ENCODE data around the gene PRAMEF13.
"Not testable (repeated sequence)": the region's sequence is repeated elsewhere in the genome, so short reads cannot be mapped to it uniquely, and the experiment has no call there.

PRAMEF13 gene

GRCh38 chr1:13201309-13201708 lies at the start of gene PRAMEF13:
Gene PRAMEF13, minus strand, starts transcription at chr1:13201409. Its CDS starts 1,820 bp downstream, at chr1:13199589.
- DNase-seq, result not testable (repeated sequence)

- DNase-seq, result not testable (repeated sequence)
These were observed 45.9 kb upstream of the PRAMEF13 start for GRCh38 chr1:13247122-13247521.

DNA sequence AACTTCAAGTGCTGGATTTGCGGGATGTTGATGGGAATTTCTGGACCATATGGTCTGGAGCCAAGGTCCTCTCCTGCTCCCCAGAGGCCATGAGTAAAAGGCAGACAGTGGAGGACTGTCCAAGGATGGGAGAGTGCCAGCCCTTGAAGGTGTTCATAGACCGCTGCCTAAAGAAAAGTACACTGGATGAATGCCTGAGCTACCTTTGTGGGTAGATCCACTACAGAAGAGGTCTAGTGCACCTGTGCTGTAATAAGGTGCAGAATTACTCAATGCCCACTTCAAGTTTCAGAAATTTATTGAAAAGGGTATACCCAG lies 45.3 kb upstream of the PRAMEF13 start:
- not testable (repeated sequence) for DNase-seq

DNA sequence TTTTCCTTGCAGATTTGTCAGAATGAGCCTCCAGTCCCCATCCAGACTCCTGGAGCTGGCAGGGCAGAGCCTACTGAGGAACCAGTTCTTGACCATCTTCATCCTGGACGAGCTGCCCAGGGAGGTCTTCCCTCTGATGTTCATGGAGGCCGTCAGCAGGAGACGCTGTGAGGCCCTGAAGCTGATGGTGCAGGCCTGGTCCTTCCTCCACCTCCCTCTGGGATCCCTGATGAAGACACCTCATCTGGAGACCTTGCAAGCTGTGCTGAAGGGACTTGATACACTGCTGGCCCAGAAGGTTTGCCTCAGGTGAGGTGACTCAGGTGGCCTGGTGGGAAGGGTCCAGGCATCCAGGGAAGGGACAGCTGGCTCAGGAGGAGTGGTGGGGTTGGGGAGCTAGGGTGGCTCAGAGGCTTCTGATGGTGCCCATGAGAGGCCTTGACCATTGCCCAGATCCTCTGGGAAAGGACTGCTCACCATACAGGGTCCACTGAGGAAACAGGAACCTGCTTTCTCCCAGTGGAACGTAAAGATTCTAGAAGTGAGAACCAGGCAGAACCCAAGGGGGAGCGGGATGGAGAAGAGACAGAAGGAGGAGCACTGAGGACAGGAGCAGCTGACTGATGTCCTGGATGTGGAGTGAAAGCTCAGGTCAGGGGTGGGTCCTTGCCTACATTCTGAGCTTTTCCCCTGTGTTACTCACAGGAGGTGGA lies 44.8 kb upstream of the PRAMEF13 start:
- DNase-seq, result not testable (repeated sequence)

GRCh38 chr1:13243536-13244263 lies 42.5 kb upstream of the PRAMEF13 start:
- not testable (repeated sequence) for DNase-seq

DNA sequence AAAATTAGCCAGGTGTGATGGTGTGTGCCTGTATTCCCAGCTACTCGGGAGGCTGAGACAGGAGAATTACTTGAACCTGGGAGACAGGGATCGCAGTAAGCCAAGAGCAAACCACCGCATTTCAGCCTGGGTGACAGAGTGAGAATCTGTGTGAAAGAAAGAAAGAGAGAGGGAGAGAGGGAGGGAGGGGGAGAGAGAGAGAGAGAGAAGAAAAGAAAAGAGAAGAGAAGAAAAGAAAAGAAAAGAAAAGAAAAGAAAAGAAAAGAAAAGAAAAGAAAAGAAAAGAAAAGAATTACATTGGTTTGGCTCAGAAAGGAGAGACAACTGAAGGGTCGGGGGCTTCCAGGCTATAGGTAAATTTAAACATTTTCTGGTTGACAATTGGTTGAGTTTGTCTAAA lies 38.4 kb upstream of the PRAMEF13 start:
- DNase-seq, result not testable (repeated sequence)

DNA sequence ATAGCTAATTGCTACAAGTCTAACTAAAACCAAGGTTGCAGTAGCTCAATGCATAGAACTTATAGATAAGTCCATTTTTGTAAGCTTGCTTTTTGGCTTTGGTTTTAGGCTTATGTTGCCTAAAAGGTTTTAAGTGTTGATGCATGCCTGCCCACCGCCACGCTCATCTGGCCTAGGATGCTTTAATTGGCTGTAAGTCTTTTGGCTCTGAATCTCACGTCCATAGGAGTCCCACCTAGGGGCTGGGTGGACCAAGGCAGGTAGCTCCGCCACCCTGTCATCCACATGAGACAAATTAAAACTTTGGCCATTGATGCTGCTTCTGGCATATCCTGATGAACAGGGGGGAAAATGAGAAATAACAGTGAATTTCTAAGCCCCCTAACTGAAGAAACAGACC lies 36.4 kb upstream of the PRAMEF13 start:
- not testable (repeated sequence) for DNase-seq

DNA sequence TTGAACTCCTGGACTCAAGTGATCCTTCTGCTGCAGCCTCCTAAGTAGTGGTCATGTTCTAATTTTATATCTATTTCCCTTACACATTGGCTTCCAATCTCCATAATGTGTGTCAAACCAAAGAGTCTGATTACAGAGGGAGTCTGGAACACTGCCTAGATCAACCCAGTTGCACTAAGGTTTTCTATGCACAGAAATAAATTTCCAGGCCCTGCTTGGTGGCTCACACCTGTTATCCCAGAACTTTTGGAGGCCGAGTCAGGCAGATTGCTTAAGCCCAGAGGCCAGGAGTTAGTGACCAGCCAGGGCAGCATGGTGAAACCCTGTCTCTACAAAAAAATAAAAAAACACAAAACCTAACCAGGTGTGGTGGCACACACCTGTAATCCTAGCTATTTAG lies 32.8 kb upstream of the PRAMEF13 start:
- not testable (repeated sequence) for DNase-seq

DNA sequence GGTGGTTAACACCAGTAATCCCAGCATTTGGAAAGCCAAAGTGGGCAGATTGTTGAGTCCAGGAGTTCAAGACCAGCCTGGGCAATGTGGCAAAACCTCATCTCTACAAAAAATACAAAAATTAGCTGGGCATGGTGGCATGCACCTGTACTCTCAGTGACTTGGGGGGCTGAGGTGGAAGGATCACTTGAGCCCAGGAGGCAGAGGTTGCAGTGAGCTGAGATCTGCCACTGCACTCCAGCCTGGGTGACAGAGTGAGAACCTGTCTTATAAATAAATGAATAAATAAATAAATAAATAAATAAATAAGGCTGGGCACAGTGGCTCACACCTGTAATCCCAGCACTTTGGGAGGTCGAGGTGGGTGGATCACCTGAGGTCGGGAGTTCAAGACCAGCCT lies 30.8 kb upstream of the PRAMEF13 start:
- DNase-seq, result not testable (repeated sequence)

GRCh38 chr1:13231061-13231750 lies 30.0 kb upstream of the PRAMEF13 start:
- not testable (repeated sequence) for DNase-seq

DNA sequence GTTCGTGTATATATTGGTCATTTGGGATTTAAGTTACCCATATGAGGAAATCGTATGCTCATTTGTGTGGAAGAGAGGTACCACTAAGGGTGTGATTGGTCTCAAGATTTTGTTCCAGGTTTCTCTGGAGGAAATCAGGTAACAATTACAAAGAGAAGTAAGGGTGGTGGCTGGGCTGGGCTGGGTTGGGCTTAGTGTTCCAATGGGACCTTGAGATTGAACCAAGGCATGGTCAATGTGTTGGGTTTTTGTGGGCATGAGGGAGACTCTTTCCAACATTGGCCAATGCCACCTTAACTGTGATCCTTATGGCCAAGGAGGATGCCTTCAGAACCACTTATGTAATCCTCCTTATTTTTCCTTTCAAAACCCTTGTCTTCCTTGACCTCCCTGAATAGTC lies 29.4 kb upstream of the PRAMEF13 start:
- DNase-seq, result not testable (repeated sequence)

GRCh38 chr1:13230096-13230495 lies 28.9 kb upstream of the PRAMEF13 start:
- DNase-seq, result not testable (repeated sequence)

- DNase-seq, result no peak
These were observed 27.2 kb upstream of the PRAMEF13 start for GRCh38 chr1:13228343-13228781.

DNA sequence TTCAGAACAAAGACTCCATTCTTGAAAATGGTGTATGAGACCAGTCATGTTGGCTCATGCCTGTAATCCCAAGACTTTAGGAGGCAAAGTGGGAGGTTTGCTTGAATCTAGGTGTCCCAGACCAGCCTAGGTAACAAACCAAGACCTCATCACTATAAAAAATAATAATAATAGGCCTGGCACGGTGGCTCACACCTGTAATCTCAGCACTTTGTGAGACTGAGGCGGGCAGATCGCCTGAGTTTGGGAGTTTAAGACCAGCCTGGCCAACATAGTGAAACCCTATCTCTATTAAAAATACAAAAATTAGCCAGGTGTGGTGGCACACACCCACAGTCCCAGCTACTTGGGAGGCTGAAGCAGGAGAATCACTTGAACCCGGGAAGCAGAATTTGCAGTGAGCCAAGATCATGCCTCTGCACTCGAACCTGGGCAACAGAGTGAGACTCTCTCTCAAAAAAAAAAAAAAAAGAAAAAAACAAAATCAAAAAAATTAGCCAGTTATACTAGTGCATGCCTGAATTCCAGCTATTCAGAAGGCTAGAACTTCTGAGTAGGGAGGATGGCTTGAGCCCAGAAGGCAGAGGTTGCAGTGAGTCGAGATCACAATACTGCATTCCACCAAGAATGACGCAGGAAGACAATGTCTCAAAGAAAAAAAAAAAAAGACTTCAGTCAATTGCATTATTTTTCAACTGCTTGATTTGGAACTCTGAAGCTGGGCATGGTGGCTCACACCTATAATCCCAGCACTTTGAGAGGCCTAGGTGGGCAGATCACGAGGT lies 26.3 kb upstream of the PRAMEF13 start:
- not testable (repeated sequence) for DNase-seq

- DNase-seq, result not testable (repeated sequence)
These were observed 24.5 kb upstream of the PRAMEF13 start, which contains the start of gene PRAMEF18 for GRCh38 chr1:13225675-13226204. Gene PRAMEF18, minus strand, starts transcription at chr1:13226154. Its CDS starts 48 bp downstream, at chr1:13226106.

GRCh38 chr1:13224480-13225060 lies 23.4 kb upstream of the PRAMEF13 start:
- no peak for DNase-seq

DNA sequence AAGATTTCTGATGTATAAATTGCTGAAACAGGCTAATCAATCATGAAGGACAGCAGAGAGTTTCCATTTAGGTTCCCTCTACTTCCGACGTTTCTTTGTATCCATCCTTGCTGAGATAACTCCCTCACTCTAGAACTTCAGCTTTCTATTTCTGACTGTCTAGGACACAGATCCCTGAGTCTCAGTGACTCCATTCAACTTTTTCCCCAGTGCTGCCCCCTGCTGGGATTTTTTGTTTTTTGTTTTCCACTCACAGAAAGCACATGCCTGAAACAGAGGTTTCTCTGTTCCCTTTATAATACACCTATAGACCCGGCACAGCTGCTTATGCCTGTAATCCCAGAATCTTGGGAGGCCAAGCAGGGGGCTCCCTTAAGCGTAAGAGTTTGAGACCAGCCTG lies 21.6 kb upstream of the PRAMEF13 start:
- DNase-seq, result not testable (repeated sequence)

- not testable (repeated sequence) for DNase-seq
These were observed 18.0 kb upstream of the PRAMEF13 start for GRCh38 chr1:13219203-13219602.

DNA sequence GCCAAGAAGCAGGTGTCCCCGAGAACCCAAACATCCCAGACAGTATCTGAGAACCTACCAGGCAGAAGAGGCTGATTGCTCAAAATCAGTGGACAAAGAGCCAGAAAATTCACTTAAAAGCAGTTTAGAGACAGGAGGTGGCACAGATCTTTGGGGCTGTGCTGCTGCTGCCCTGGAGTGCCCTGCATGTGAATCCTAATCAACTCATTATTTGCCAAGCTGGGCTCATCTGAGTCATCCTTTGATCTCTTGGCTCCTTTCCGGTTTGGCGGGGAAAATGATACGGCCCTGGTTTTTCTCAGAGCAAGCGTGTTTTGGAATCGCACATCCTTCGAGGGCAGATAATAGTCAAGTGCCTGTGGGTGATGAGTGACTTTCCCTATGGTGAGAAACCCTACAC lies 15.4 kb upstream of the PRAMEF13 start:
- not testable (repeated sequence) for DNase-seq

GRCh38 chr1:13208712-13209111 lies 7.5 kb upstream of the PRAMEF13 start:
- DNase-seq, result not testable (repeated sequence)

- DNase-seq, result not testable (repeated sequence)
These were observed 29.7 kb downstream of the PRAMEF13 start, which contains the start of gene PRAMEF9 for GRCh38 chr1:13171548-13171947. Gene PRAMEF9, plus strand, starts transcription at chr1:13171848. Its CDS starts 3,433 bp downstream, at chr1:13175281.

- DNase-seq, result not testable (repeated sequence)
These were observed 35.7 kb downstream of the PRAMEF13 start, which contains the start of gene HNRNPCL4 for GRCh38 chr1:13165531-13165930. Gene HNRNPCL4, minus strand, starts transcription at chr1:13165631. Its CDS starts 164 bp downstream, at chr1:13165467.
